Hepatocyte (in vitro differentiated cells): ENCODE data around the gene PIGQ.

Experiments
- CTCF ChIP-seq: fragments of 200-600 bp; sonication (generic); IDR thresholded peaks from 2 replicates; pipeline ENCODE4 v1.5.1; 2016; ENCODE audit warnings: antibody characterized with exemption, mild to moderate bottlenecking; ENCODE audit not compliant: poor library complexity
- EZH2 ChIP-seq: fragments of 200-600 bp; sonication (generic); IDR thresholded peaks from 2 replicates; pipeline ENCODE4 v1.6.1; 2016; ENCODE audit warnings: antibody characterized with exemption, mild to moderate bottlenecking, borderline replicate concordance
- EZH2phosphoT487 ChIP-seq: fragments of 200-600 bp; sonication (generic); IDR thresholded peaks from one replicate; pipeline ENCODE4 v1.6.1; 2018; ENCODE audit warnings: antibody characterized with exemption, mild to moderate bottlenecking, low read depth, moderate library complexity; ENCODE audit not compliant: unreplicated experiment, severe bottlenecking

DNA sequence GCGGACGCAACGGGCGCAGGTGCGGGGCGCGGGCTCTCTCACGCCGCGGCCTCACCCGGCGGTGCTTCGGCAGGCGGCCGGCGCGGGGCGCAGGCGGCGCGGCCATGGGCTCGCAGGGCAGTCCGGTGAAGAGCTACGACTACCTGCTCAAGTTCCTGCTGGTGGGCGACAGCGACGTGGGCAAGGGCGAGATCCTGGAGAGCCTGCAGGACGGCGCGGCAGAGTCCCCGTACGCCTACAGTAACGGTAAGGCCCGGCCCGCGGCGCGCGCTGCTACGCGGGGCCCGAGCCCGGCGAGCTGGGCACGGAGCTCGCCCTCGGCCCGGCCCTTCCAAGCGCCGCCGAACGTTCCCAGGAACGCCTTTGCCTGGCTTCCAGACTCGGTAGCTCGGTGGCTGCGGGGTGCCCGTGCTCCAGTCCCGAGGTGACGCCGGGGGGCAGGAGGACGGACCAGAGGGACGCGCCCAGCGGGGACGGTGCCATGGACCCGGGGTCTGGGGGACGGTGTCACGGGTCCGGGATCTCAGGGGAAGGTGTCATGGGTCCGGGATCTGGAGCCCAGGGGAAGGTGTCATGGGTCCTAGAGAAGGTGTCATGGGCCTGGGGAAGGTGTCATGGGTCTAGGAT is 20.5 kb downstream of the PIGQ start:
- TF ChIP-seq CTCF, result no peak
- no peak for TF ChIP-seq EZH2
- no peak for TF ChIP-seq EZH2phosphoT487
